Nephron progenitor cell (in vitro differentiated cells): ENCODE results near the gene CPN2.

Experiments
- DNase-seq: peaks from one replicate; pipeline ENCODE4 v3.0.0; 2021
- H3K27ac Mint-ChIP-seq: 2 replicates; pipeline ENCODE4 v1.8.0; 2021; ENCODE audit warnings: mild to moderate bottlenecking, moderate library complexity, mixed read lengths
- H3K27me3 Mint-ChIP-seq: 2 replicates; pipeline ENCODE4 v1.8.0; 2021; ENCODE audit warnings: mild to moderate bottlenecking, low read depth, mixed read lengths; ENCODE audit not compliant: poor library complexity
- H3K36me3 Mint-ChIP-seq: 2 replicates; pipeline ENCODE4 v1.8.0; 2021; ENCODE audit warnings: low read depth, mixed read lengths
- H3K4me1 Mint-ChIP-seq: 2 replicates; pipeline ENCODE4 v1.8.0; 2021; ENCODE audit warnings: mixed read lengths
- H3K4me3 Mint-ChIP-seq: 2 replicates; pipeline ENCODE4 v1.8.0; 2021; ENCODE audit warnings: mild to moderate bottlenecking, moderate library complexity, mixed read lengths
- H3K9me3 Mint-ChIP-seq: 2 replicates; pipeline ENCODE4 v1.8.0; 2021; ENCODE audit warnings: mild to moderate bottlenecking, moderate library complexity, mixed read lengths
- TF ChIP-seq, protein P1 (sequence below): fragments of 200-600 bp; sonication (generic); IDR thresholded peaks from 2 replicates; pipeline ENCODE4 v1.5.0; 2021; ENCODE audit warnings: antibody characterized with exemption

The CPN2 gene

DNA sequence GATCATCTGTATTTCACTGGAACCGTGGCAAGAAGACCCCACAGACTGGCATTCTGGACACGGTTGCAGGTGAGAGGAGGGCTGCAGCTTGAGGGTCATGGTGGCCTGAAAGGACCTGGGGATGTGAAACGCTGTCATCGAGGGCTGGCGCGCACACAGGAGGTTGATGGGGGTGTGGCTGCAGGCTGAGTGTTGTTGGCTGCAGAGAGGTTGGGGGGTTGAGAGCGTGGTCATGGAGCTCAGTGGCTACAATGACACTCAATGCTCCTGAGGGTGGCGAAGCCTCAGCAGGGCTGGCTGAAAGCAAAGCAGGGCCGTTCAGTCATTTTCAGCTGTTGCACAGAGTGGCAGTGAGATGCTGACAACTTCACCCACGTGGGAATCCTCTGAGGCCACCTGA, 21.0 kb downstream of the CPN2 start:
- Mint-ChIP-seq H3K4me1 (peaks cover 33% of the 10 kb centered on the region), H3K27me3 (peaks cover 51% of the 10 kb centered on the region), H3K4me3 (no peak overlapping the region), H3K36me3 (no peaks in the 10 kb centered on the region), H3K27ac (no peak overlapping the region), H3K9me3 (no peaks in the 10 kb centered on the region)
- TF ChIP-seq, protein P1, sequence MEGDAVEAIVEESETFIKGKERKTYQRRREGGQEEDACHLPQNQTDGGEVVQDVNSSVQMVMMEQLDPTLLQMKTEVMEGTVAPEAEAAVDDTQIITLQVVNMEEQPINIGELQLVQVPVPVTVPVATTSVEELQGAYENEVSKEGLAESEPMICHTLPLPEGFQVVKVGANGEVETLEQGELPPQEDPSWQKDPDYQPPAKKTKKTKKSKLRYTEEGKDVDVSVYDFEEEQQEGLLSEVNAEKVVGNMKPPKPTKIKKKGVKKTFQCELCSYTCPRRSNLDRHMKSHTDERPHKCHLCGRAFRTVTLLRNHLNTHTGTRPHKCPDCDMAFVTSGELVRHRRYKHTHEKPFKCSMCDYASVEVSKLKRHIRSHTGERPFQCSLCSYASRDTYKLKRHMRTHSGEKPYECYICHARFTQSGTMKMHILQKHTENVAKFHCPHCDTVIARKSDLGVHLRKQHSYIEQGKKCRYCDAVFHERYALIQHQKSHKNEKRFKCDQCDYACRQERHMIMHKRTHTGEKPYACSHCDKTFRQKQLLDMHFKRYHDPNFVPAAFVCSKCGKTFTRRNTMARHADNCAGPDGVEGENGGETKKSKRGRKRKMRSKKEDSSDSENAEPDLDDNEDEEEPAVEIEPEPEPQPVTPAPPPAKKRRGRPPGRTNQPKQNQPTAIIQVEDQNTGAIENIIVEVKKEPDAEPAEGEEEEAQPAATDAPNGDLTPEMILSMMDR, result no peak
- no peak for DNase-seq

DNA sequence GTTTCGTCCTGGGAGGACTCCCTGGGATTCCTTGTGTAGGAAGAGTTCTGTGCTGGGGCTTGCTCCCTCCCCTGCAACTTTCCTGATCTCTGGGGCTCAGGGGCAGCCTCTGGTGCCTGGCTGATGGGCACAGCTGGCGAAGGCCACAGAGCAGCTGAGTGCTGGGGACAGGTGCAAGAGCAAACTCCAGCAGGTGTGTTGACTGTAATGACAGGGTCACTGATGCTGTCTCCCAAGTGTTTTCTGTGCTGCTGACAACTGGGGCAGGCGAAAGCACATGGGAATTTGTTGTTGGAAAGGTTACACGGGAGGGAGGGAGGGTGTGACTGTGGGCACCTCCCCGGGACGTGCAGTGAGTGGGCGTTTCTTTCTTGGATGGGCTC, 21.6 kb downstream of the CPN2 start:
- DNase-seq, result no peak
- TF ChIP-seq, protein P1, result no peak
- Mint-ChIP-seq H3K27me3 (peaks cover 50% of the 10 kb centered on the region), H3K36me3 (no peaks in the 10 kb centered on the region), H3K27ac (no peak overlapping the region), H3K4me3 (no peak overlapping the region), H3K4me1 (peaks cover 33% of the 10 kb centered on the region), H3K9me3 (no peaks in the 10 kb centered on the region)

DNA sequence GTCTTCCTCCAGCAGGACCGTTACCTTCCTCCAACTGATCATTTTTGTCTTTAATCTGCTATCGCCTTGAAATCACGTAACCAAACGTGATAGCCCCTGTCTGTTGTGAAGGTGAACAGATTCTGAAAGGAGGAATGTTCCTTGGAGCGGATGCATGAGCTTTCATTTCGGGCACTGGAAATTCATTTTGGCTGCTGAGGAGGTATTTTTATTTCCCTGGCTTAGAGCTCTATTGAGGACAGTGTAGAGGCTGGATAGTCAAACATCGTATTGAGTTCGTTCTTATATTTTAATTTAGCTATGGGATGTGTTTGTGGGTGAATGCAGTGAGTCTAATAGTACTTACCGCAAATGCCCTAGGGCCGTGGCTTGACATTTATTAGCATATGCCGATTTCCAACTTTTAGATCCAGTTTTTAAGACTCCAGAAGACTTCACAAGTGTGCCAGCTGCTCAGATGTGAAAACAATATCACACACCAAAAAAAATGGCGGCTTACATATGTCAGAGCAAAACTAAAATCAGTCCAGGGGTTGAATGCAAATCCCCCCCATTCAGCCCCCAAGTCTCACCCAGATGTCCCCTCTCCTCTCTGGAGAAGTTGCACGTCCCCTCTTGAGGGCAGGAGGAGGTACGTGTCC, 22.1 kb downstream of the CPN2 start:
- H3K27ac Mint-ChIP-seq, result no peak overlapping the region
- H3K36me3 Mint-ChIP-seq, result no peaks in the 10 kb centered on the region
- peaks cover 33% of the 10 kb centered on the region for H3K4me1 Mint-ChIP-seq
- no peak overlapping the region for H3K4me3 Mint-ChIP-seq
- H3K9me3 Mint-ChIP-seq, result no peaks in the 10 kb centered on the region
- TF ChIP-seq, protein P1, result no peak
- no peak for DNase-seq
- peaks cover 45% of the 10 kb centered on the region for H3K27me3 Mint-ChIP-seq

DNA sequence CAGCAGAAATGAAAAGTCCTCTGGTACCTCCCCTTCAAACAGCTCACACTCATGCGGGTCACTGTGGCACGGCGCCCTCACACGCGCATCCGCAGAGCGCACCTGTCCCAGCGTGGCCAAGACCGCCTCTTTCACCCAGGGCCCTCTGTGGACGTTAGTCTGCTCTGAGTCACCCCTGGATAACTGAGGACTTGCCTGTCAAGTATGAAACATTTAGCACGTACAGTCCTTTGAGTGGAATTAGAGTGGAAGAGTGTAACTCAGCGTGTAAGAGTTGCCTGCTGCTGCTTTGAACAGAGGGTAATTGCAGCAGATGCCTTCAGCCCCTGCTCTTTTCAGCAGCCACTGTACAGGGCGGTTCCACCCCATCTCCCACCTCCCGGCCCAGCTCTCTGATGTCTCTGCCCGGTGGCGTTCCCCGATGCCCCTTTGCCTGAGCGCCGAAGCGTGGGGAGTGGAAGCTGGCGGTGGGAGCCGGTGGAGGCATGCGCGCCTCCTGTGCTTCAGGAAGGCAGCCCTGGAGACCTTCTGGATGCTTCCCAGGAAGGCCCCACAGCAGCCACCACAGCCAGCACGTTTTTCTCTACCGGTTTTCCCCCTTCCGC, 23.0 kb downstream of the CPN2 start:
- no peak overlapping the region for H3K4me3 Mint-ChIP-seq
- no peaks in the 10 kb centered on the region for H3K36me3 Mint-ChIP-seq
- H3K9me3 Mint-ChIP-seq, result peaks cover 5% of the 10 kb centered on the region
- H3K27ac Mint-ChIP-seq, result no peak overlapping the region
- TF ChIP-seq, protein P1, result no peak
- peaks cover 42% of the 10 kb centered on the region for H3K27me3 Mint-ChIP-seq
- DNase-seq, result no peak
- peaks cover 31% of the 10 kb centered on the region for H3K4me1 Mint-ChIP-seq

DNA sequence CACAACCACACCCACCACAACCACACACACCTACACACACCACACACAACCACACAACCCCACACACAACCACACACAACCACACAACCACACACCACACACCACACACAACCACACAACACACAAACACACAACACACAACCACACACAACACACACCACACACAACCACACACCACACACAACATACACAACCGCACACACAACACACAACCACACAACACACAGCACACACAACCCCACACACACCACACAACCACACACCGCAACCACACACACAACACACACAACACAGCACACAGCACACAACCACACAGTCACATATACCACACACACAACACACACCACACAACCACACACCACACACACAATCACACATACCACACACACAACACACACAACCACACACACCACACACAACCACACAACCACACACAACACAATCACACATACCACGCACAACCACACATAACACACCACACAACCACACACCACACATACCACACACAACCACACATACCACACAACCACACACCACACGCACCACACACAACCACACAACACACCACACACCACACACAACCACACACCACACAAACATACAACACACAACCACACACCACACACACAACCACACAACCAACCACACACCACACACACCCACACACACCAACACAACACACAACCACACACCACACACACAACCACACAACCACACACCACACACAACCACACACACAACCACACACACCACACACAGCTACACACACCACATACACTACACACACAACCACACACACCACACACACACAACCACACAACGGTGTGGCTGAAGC, 23.7 kb downstream of the CPN2 start:
- Mint-ChIP-seq H3K9me3 (peaks cover 8% of the 10 kb centered on the region), H3K27me3 (peaks cover 37% of the 10 kb centered on the region), H3K36me3 (no peaks in the 10 kb centered on the region), H3K4me1 (peaks cover 24% of the 10 kb centered on the region), H3K4me3 (no peak overlapping the region), H3K27ac (no peak overlapping the region)
- TF ChIP-seq, protein P1, result no peak
- DNase-seq, result no peak
